Breast epithelium (tissue), 3 donors: ENCODE results near the gene ZNF579.
A peak's percentile ranks its signal among the peaks of the same experiment; 100 is the strongest.

Experiments
- POLR2A ChIP-seq: fragments of 450-650 bp; IDR thresholded peaks from one replicate; pipeline ENCODE4 v1.6.1; 2016; ENCODE audit warnings: antibody characterized with exemption, mild to moderate bottlenecking, moderate library complexity
- POLR2AphosphoS5 ChIP-seq, 3 donors: sonication (generic); formaldehyde crosslinking; IDR thresholded peaks; one replicate each; pipeline ENCODE4 v1.6.1; 2017; ENCODE audit warnings: antibody characterized with exemption in 3 of 3
- TF ChIP-seq, protein P1 (sequence below), 3 donors: fragments of 450-650 bp; IDR thresholded peaks; one replicate each; pipeline ENCODE4 v1.5.1; 2016 to 2017; ENCODE audit warnings: antibody characterized with exemption in 3 of 3, mild to moderate bottlenecking in 3 of 3, moderate library complexity in 3 of 3

DNA sequence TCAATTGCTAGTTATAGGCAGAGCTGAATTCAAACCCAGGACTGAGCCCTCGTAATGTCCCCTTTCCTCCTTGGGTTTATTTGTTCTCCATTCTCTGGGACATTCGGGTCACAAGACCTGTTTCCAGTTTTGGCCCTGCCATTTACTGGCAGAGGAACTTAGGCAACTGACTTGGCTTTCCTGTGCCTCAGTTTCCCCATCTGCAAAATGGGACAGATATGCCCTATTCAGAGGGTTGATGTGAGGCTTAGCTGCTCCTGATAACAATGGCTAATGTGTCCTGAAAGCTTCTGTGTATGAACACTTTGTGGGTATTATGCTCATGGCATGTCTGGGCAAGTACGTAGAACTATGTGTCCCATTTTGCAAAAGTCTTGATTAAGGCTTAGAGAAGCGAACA is 20.4 kb upstream of the ZNF579 start:
- TF ChIP-seq POLR2AphosphoS5 (IDR thresholded peaks at IDR 0.05) (peak in 1 of 3 donors; percentile 34), POLR2A (no peak)
- TF ChIP-seq, protein P1, sequence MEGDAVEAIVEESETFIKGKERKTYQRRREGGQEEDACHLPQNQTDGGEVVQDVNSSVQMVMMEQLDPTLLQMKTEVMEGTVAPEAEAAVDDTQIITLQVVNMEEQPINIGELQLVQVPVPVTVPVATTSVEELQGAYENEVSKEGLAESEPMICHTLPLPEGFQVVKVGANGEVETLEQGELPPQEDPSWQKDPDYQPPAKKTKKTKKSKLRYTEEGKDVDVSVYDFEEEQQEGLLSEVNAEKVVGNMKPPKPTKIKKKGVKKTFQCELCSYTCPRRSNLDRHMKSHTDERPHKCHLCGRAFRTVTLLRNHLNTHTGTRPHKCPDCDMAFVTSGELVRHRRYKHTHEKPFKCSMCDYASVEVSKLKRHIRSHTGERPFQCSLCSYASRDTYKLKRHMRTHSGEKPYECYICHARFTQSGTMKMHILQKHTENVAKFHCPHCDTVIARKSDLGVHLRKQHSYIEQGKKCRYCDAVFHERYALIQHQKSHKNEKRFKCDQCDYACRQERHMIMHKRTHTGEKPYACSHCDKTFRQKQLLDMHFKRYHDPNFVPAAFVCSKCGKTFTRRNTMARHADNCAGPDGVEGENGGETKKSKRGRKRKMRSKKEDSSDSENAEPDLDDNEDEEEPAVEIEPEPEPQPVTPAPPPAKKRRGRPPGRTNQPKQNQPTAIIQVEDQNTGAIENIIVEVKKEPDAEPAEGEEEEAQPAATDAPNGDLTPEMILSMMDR (IDR thresholded peaks at IDR 0.05) = no peak
